Aorta (tissue), 5 donors: Measurements from ENCODE around the gene OSTF1. TPM values are rescaled to one million over a fixed set of nuclear protein-coding genes. Genes with fewer than 3 reads are reported as not detected.

Experiments
- ATAC-seq: fragments of 200-7000 bp; cut with Tn5 transposase; one replicate; pipeline ENCODE4 v1.9.1; 2022; ENCODE audit warnings: moderate library complexity; ENCODE audit not compliant: low FRiP score
- DNase-seq, 2 donors: peaks; one replicate each; pipeline ENCODE4 v3.0.0-alpha.2; 2020
- H3K27ac ChIP-seq, 2 donors: one replicate each; pipeline ENCODE4 v1.5.1; 2013; ENCODE audit warnings: low read length in 2 of 2, mild to moderate bottlenecking in 2 of 2, moderate library complexity in 2 of 2, control low read depth in 1 of 2, inconsistent platforms in 1 of 2, low read depth in 1 of 2
- H3K27me3 ChIP-seq, 2 donors: one replicate each; pipeline ENCODE4 v1.6.1; 2013; ENCODE audit warnings: control low read depth in 1 of 2, low read length in 1 of 2, mild to moderate bottlenecking in 1 of 2, moderate library complexity in 1 of 2; ENCODE audit not compliant: insufficient read depth in 2 of 2, control insufficient read depth in 1 of 2
- H3K36me3 ChIP-seq, 2 donors: one replicate each; pipeline ENCODE4 v1.6.1; 2013; ENCODE audit warnings: control low read depth in 1 of 2, low read length in 1 of 2, mild to moderate bottlenecking in 1 of 2; ENCODE audit not compliant: insufficient read depth in 2 of 2, control insufficient read depth in 1 of 2
- H3K4me1 ChIP-seq, 2 donors: one replicate each; pipeline ENCODE4 v1.6.1; 2013; ENCODE audit warnings: low read length in 2 of 2, control low read depth in 1 of 2, mild to moderate bottlenecking in 1 of 2, moderate library complexity in 1 of 2; ENCODE audit not compliant: insufficient read depth in 2 of 2, control insufficient read depth in 1 of 2
- H3K4me3 ChIP-seq, 2 donors: one replicate each; pipeline ENCODE4 v1.5.1; 2013; ENCODE audit warnings: low read length in 2 of 2, control low read depth in 1 of 2, mild to moderate bottlenecking in 1 of 2
- H3K9me3 ChIP-seq: one replicate; pipeline ENCODE4 v1.6.1; 2013; ENCODE audit warnings: mild to moderate bottlenecking, low read length; ENCODE audit not compliant: control insufficient read depth
- WGBS, 2 donors: extraction: QIAGEN DNeasy Blood & Tissue Kit; methylation state at CpG; one replicate each; pipeline ENCODE4 v1.1.7; 2013; 5-methylcytosine and 5-hydroxymethylcytosine counted together
- intact Hi-C, 2 donors: fragments of 100-400 bp; cut with DNase I; formaldehyde crosslinking; loops; one replicate each; pipeline versions ENCODE4 v1.14.2 to v1.15.0; 2022
- polyA plus RNA-seq, 2 donors: library from polyadenylated mRNA; stranded (reverse); fragments of 200-250 nt; gene quantifications; one replicate each; pipeline ENCODE4 v1.2.3, GENCODE V29; 2013
- total RNA-seq, 2 donors: library from RNA; stranded (reverse); fragmentation: NEBNext Ultra II Directional; extraction: Animal tissue kit (Norgen Biotek cat#: 25700); gene quantifications; one replicate each; pipeline ENCODE4 v1.2.1, GENCODE V29; 2021
- donor health status: healthy with polysubstance abuse.
- donor health status: Bipolar disorder and iron deficiency.
- donor health status: DM: no; HTN: no; CAD: no.
- donor health status: DM: no; HTN: no; CAD: no.
- donor health status: DM: yes; HTN: yes; CAD: no.

The OSTF1 gene
- total and polyA plus RNA-seq, 4 donors = 24.8 to 49.3 (median 41.2) TPM

- ATAC-seq = no peak
- H3K27me3 ChIP-seq = no peaks in the 10 kb centered on the region
- no peaks in the 10 kb centered on the region for H3K4me1 ChIP-seq
- 95 to 98% methylated on average over 4 of the region's 4 CpGs for WGBS, 2 donors
- intact Hi-C loops = no loop called here
- peaks cover 0 to 2% of the 10 kb centered on the region in 2 donors for H3K36me3 ChIP-seq
- no peak for DNase-seq
- no peaks in the 10 kb centered on the region for H3K9me3 ChIP-seq
- H3K27ac ChIP-seq = no peak overlapping the region
- H3K4me3 ChIP-seq = no peak overlapping the region
These were observed 15.4 kb upstream of the OSTF1 start for GRCh38 chr9:75072895-75073294.

GRCh38 chr9:75081632-75082031 is 6.7 kb upstream of the OSTF1 start:
- no peaks in the 10 kb centered on the region for H3K4me1 ChIP-seq
- H3K9me3 ChIP-seq = no peaks in the 10 kb centered on the region
- 63 to 71% methylated on average over 2 of the region's 2 CpGs for WGBS, 2 donors
- peaks cover 0 to 3% of the 10 kb centered on the region in 2 donors for H3K36me3 ChIP-seq
- intact Hi-C loops = no loop called here
- H3K4me3 ChIP-seq = no peak overlapping the region
- ATAC-seq (no peak), DNase-seq (no peak)
- no peak overlapping the region for H3K27ac ChIP-seq
- no peaks in the 10 kb centered on the region for H3K27me3 ChIP-seq

GRCh38 chr9:75083188-75083970 is 4.9 kb upstream of the OSTF1 start:
- ATAC-seq (no peak), DNase-seq (no peak)
- Histone ChIP-seq H3K36me3 (peaks cover 0 to 3% of the 10 kb centered on the region in 2 donors), H3K27ac (no peak overlapping the region), H3K9me3 (no peaks in the 10 kb centered on the region), H3K4me1 (peaks cover 0 to 2% of the 10 kb centered on the region in 2 donors), H3K4me3 (no peak overlapping the region), H3K27me3 (no peaks in the 10 kb centered on the region)
- 73 to 77% methylated on average over 12 of the region's 12 CpGs for WGBS, 2 donors
- intact Hi-C loops = no loop called here

DNA sequence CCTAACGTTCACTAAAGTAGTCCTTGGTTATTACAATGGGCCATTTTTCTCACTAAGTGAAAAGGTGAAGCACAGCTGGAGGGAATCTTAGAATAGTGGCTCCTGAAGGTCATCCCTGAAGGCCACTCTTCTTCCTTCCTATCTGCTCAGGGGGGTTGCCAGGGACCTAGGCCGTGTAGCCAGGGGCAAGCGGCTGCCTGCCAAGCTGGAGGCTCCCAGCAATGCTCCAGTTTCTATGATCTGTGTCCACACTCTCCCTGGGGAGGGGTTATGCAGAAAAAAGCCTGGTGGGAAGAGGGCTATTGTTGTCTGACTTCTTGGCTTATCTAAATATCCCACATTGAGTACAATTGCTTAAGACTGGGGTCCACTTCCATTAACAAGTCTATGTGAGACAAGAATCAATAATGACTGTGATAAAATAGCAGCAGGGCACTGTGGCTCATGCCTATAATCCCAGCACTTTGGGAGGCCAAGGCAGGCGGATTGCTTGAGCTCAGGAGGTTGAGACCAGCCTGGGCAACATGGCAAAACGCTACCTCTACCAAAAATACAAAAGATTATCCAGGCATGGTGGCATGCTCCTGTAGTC is 4.1 kb upstream of the OSTF1 start:
- no peaks in the 10 kb centered on the region for H3K9me3 ChIP-seq
- no peak overlapping the region for H3K4me3 ChIP-seq
- H3K36me3 ChIP-seq = peaks cover 0 to 3% of the 10 kb centered on the region in 2 donors
- no peak for DNase-seq
- H3K4me1 ChIP-seq = peaks cover 0 to 2% of the 10 kb centered on the region in 2 donors
- 70 to 79% methylated on average over 5 of the region's 5 CpGs for WGBS, 2 donors
- no peaks in the 10 kb centered on the region for H3K27me3 ChIP-seq
- no peak overlapping the region for H3K27ac ChIP-seq
- intact Hi-C loops = no loop called here
- ATAC-seq = no peak

- no peaks in the 10 kb centered on the region for H3K27me3 ChIP-seq
- H3K36me3 ChIP-seq = no peaks in the 10 kb centered on the region
- ATAC-seq (no peak), DNase-seq (no peak)
- H3K4me1 ChIP-seq = peaks cover 0 to 2% of the 10 kb centered on the region in 2 donors
- no peak overlapping the region for H3K4me3 ChIP-seq
- 98 to 100% methylated on average over 1 of the region's 1 CpG for WGBS, 2 donors
- H3K27ac ChIP-seq = no peak overlapping the region
- no peaks in the 10 kb centered on the region for H3K9me3 ChIP-seq
- intact Hi-C loops = loop anchor here (5.0 kb wide), 2 partner anchors 58 to 133 kb away; partner anchors contain the start of genes C9orf40 (in 2 of the 2) and CARNMT1 (in 2 of the 2)
These were observed 2.7 kb upstream of the OSTF1 start for GRCh38 chr9:75085640-75086039.

- H3K4me3 ChIP-seq = peak overlapping the region; percentile 24 to 89
- peaks cover 0 to 2% of the 10 kb centered on the region in 2 donors for H3K4me1 ChIP-seq
- H3K9me3 ChIP-seq = no peaks in the 10 kb centered on the region
- H3K36me3 ChIP-seq = no peaks in the 10 kb centered on the region
- intact Hi-C loops = loop anchor here (5.0 kb wide), 2 partner anchors 59 to 134 kb away; partner anchors contain the start of genes C9orf40 (in 2 of the 2) and CARNMT1 (in 2 of the 2)
- peak overlapping the region in 1 of 2 donors; percentile 9 for H3K27ac ChIP-seq
- WGBS, 2 donors = 70% methylated on average over 16 of the region's 16 CpGs
- no peak for ATAC-seq
- no peaks in the 10 kb centered on the region for H3K27me3 ChIP-seq
- DNase-seq = peak in 1 of 2 donors; percentile 52
These were observed 1.6 kb upstream of the OSTF1 start for GRCh38 chr9:75086541-75087288.

DNA sequence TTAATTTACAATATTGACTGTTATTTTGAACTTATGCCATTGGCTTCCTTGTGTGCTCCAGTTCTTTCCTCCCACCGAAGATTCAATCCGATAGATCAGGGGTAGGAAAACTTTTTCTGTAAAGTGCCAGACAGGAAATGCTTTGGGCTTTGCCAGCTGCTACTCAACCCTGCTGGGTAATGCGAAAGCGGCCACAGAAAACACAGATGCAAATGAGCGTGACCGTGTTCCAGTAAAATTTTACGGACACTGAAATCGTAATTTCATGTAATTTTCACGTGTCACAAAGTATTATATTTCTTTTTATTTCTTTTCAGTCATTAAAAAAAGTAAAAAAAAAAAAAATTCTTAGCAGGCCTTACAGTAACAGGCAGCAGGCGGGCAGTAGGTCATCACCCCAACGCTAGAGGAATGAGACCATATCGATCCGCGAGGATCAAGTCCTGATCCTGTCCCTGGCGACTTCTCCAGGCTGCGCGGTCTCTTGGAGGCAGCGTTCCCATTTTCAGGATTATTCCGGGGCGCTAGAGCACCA is 958 bp upstream of the OSTF1 start:
- peaks cover 0 to 2% of the 10 kb centered on the region in 2 donors for H3K4me1 ChIP-seq
- H3K27me3 ChIP-seq = no peaks in the 10 kb centered on the region
- H3K27ac ChIP-seq = peak overlapping the region in 1 of 2 donors; percentile 66
- ATAC-seq (no peak), DNase-seq (peak in 1 of 2 donors; percentile 69)
- intact Hi-C loops = loop anchor here (5.0 kb wide), 2 partner anchors 60 to 135 kb away; partner anchors contain the start of genes C9orf40 (in 2 of the 2) and CARNMT1 (in 2 of the 2)
- peak overlapping the region; percentile 73 to 89 for H3K4me3 ChIP-seq
- no peaks in the 10 kb centered on the region for H3K9me3 ChIP-seq
- no peaks in the 10 kb centered on the region for H3K36me3 ChIP-seq
- WGBS, 2 donors = 0 to 1% methylated on average over 20 of the region's 20 CpGs
